H54 (cell line): Measurements from ENCODE around the gene PIK3AP1.
"Not testable (repeated sequence)": the region's sequence is repeated elsewhere in the genome, so short reads cannot be mapped to it uniquely, and the experiment has no call there.

ENCODE experiments used
- DNase-seq: peaks from one replicate; pipeline ENCODE4 v3.0.0; 2011; ENCODE audit warnings: low spot score, mixed read lengths; ENCODE audit not compliant: insufficient read length
- FAIRE-seq: peaks from 3 replicates; lab custom pipeline; 2011; peaks lifted over from hg19 to GRCh38; lab: Jason Lieb, UNC
- POLR2A ChIP-seq: IDR thresholded peaks from 2 replicates; pipeline ENCODE4 v1.6.1; 2011; ENCODE audit warnings: low read depth, mild to moderate bottlenecking, low read length

Gene PIK3AP1

GRCh38 chr10:96584035-96584434, 136.3 kb downstream of the PIK3AP1 start:
- TF ChIP-seq POLR2A = no peak
- FAIRE-seq (no peak), DNase-seq (no peak)

GRCh38 chr10:96579133-96579532, 141.2 kb downstream of the PIK3AP1 start:
- no peak for TF ChIP-seq POLR2A

DNA sequence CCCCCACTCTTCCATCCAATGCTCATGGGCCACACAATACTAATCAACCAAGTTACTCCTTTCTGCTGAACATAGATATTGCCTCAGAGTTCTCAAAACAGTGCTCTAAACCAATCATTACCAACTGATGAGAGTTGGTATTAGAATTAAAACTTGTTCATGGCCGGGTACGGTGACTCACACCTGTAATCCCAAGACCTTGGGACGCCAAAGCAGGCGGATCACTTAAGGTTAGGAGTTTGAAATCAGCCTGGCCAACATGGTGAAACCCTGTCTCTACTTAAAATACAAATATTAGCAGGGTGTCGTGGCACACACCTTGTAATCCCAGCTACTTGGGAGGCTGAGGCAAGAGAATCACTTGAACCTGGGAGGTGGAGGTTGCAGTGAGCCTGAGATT, 141.7 kb downstream of the PIK3AP1 start:
- FAIRE-seq = peak; percentile 20

More at GRCh38 chr10:96579133-96579532, 141.2 kb downstream of the PIK3AP1 start:
- DNase-seq (no peak), FAIRE-seq (no peak)

DNA sequence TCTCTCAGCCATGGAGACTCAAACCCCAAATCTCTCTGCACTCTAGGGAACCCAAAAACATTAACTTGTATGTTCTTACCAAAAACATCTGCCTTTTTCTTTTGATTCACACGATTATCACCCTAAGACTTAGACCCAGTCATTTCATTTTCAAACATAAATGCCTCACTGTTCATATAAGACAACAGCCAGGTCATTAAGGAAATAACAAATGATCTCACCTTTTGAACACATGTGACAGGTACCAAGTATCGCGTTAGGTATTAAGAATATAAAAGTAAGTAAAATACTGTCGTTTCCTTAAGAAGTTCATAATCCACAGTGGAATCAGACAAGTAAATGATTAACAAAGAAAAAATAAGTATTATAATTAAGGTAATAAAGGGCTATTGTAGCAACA, 142.3 kb downstream of the PIK3AP1 start:
- DNase-seq (no peak), FAIRE-seq (no peak)
- no peak for TF ChIP-seq POLR2A

More for the DNA sequence above, 141.7 kb downstream of the PIK3AP1 start:
- TF ChIP-seq POLR2A = no peak
- no peak for DNase-seq

DNA sequence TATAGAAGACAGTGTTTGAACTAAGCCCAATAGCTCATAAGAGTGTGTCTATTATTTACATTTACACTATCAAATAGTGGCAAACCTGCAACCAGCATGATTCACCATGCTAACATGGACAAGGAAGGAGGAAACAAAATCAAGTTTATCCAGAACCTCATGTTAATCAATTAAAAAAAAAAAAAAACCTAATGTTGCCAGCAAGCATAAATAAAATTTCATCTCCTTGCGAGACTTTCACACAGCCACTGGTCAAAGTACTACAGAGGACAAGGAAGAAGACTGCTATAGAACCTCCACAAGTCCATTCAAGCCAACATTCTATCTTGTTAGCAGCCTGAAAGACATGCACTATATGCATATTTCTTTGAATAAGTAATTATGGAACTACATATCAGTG, 143.2 kb downstream of the PIK3AP1 start:
- FAIRE-seq (no peak), DNase-seq (no peak)
- no peak for TF ChIP-seq POLR2A

- DNase-seq = no peak
- TF ChIP-seq POLR2A = no peak
- FAIRE-seq = peak; percentile 79
These were observed 143.9 kb downstream of the PIK3AP1 start for GRCh38 chr10:96576277-96576980.

- DNase-seq, FAIRE-seq: not testable (repeated sequence)
These were observed 145.8 kb downstream of the PIK3AP1 start for GRCh38 chr10:96574564-96574963.

GRCh38 chr10:96573036-96573435, 147.3 kb downstream of the PIK3AP1 start:
- no peak for TF ChIP-seq POLR2A
- FAIRE-seq (peak; percentile 55), DNase-seq (no peak)

DNA sequence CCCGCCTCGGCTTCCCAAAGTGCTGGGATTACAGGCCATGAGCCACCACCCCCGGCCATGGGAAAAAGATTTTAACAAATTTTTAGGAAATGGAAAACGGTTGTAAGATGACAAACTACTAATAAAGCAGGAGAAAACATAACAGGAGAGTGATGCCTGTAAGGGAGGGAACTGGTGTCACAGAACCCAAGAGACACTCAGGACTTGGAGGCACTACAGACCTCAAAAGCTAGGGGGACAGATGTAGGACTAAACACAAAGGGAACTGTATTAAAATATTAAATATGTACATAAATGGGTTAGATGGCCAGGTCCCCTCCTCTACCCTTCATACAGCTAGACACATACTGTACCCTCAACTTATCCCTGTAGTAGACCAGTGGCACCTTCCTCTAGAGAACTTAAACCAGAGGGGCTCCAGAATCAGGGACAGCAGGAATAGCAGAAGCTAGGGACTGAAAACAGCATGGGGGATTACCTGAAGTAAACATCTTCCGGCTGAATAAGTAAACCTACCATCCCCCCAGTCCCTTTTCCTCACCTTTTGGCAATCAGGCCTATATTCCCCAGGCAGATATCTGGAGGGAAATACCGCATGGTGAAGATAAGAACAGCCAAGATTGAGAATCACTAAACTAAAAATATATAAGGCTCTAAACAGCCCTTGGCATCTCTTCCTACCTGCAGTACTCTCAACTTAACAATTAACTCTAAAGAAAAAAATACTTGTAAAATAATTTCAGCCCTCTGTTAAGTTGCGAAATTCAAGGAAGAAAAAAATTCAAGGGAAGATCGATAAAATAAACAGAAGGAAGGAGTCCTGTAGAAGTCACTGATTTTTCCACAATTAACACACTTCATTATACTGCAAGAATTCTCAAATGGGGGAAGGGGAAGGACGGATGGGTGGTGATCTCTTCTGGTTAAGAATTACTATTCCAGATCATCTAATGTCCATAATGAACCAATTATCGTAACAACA, 149.0 kb downstream of the PIK3AP1 start:
- DNase-seq (no peak), FAIRE-seq (no peak)
- TF ChIP-seq POLR2A = no peak

DNA sequence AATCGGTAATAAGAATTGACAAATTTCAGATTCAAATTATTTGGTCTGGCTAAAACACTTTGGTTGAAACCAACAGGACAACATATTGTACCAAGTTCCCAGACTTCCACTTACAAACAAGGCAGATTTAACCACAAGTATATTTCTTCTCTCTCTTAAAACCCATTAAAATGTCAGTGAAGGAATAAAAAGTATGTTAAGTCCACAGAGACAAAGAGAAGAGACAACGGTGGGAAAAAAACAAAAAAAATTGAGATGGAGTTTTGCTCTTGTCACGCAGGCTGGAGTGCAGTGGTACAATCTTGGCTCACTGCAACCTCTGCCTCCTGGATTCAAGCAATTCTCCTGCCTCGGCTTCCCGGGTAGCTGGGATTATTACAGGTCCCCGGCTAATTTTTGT, 149.8 kb downstream of the PIK3AP1 start:
- no peak for DNase-seq
- no peak for FAIRE-seq
- TF ChIP-seq POLR2A = no peak

- no peak for TF ChIP-seq POLR2A
- DNase-seq = no peak
- FAIRE-seq = peak; percentile 41
These were observed 151.9 kb downstream of the PIK3AP1 start for GRCh38 chr10:96568402-96568801.

- DNase-seq (no peak), FAIRE-seq (peak; percentile 84)
- no peak for TF ChIP-seq POLR2A
These were observed 154.5 kb downstream of the PIK3AP1 start for GRCh38 chr10:96565774-96566173.

DNA sequence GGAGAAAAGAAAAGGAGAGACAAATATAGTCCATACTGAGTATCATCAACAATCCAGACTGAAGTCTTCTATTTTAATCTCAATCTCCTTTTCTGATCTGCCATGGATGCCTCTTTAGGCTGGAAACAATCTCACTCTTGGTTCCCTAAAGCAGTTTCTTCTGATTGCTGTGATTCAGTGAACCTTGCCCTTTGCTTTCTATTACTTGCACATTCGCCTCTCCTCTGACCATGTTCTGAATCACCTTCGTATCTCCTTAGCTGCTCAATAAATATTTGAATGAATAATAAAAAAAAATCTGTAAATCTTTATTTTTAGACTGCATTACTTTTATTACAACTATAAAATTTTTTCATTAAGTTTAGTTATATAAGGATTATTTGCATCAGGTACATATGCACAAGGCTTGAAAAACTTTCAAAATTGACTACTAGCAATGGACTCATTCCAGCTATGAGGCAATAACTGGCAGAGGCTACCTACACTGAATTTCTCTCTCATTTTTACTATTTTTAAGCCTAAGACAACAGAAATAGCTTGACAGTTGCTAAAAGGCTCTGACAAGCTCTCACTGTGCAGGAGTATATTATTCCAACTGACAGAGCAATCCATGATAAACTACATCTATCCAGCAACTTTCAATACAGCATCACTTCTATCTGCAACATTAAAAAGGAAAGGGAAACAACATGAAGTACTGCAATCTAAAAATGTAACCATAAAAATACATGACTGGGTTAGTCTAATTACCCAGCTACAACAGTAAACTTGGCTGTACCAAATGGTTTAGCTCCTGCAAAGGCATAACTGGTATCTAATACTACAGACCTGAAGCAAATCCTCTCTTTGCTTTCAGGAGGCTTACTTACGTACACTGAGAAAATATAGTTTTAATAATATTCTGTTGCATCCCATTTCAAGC, 159.1 kb downstream of the PIK3AP1 start:
- peak; percentile 75 for FAIRE-seq
- TF ChIP-seq POLR2A = no peak
- DNase-seq = no peak
